ENCODE results near the gene VSIG4. TPM values are rescaled to one million over a fixed set of nuclear protein-coding genes. Genes with fewer than 3 reads are reported as not detected.

Gene VSIG4
- not detected in 2 replicates for total RNA-seq
- total RNA-seq (2013), result 0.37 TPM
- 0.09 and 0.30 TPM in 2 replicates for polyA plus RNA-seq
- polyA minus RNA-seq, result 0.43 TPM in 1 of 2 replicates, not detected in the other

DNA sequence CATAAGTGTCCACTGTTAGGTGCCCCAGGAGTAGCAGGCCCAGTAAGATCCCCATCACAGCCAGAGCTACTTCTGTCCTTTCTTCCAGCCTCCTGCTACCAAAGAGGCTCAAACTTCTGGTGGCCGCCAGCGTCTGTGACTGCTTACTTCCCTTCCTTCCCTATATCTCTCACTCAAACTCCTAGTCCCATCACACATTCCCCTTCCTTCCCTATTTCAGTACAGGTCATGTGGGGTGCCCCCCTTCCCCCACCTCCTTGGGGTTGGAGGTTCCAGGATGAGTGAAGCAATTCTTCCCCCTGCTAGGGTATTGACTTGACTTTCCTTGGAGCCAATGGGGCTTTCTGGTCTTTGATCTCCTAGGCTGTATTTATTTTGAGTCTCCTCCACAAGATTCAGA, at the start of gene VSIG4:
Gene VSIG4, minus strand, starts transcription at position 137 of the 400 bp plus-strand sequence. Its CDS starts 82 bp downstream, at position 55.
- ChIA-PET CTCF (no interaction called here), POLR2A (no interaction called here)
- H3K4me2 ChIP-seq (replicated peaks; ENCODE audit: low read depth, low read length, poor library complexity, severe bottlenecking), result no peak within 1 kb of the TSS
- no peaks in the 10 kb centered on the region for H4K20me1 ChIP-seq (ENCODE audit: control insufficient read depth, insufficient read depth, low read length, poor library complexity, severe bottlenecking)
- no peaks in the 10 kb centered on the region for H3K79me2 ChIP-seq (ENCODE audit: control insufficient read depth, insufficient read depth, low read length)
- Mint-ChIP-seq H3K4me3 (no peak within 1 kb of the TSS), H3K9me3 (ENCODE audit: insufficient read depth) (no peaks in the 10 kb centered on the region), H3K4me1 (peaks cover 9% of the 10 kb centered on the region), H3K27ac (no peak within 1 kb of the TSS), H3K27me3 (no peaks in the 10 kb centered on the region)
- no peaks in the 10 kb centered on the region for H3K36me3 ChIP-seq (replicated peaks in 1 of 2; ENCODE audit: control extremely low read depth in 1 of 2, control insufficient read depth in 1 of 2, extremely low read depth in 1 of 2, insufficient read depth in 2 of 2, low read length in 1 of 2)
- no peaks in the 10 kb centered on the region for H3K27me3 ChIP-seq (replicated peaks in 1 of 4; ENCODE audit: control extremely low read depth in 1 of 4, control insufficient read depth in 3 of 4, insufficient read depth in 4 of 4, low read length in 3 of 4)
- no peak within 1 kb of the TSS for H3K27ac ChIP-seq (ENCODE audit: low read length in 2 of 2)
- TF ChIP-seq EZH2 (IDR thresholded peaks at IDR 0.05; ENCODE audit: borderline replicate concordance, insufficient read depth, low read depth, low read length, poor library complexity, severe bottlenecking) (no peak), CTCF (IDR thresholded peaks at IDR 0.05) (no peak)
- intact Hi-C loops (cut with micrococcal nuclease), result loop anchor here (10.0 kb wide), 1 partner anchor 45 kb away; no protein-coding TSS in a partner anchor
- no peak for DNase-seq
- H2AFZ ChIP-seq (ENCODE audit: insufficient read depth, low read depth, low read length, poor library complexity, severe bottlenecking), result no peak within 1 kb of the TSS
- H3K9me3 ChIP-seq (ENCODE audit: control extremely low read depth in 1 of 3, control insufficient read depth in 2 of 3, insufficient read depth in 1 of 3, low read length in 2 of 3), result no peaks in the 10 kb centered on the region
- no peak for ATAC-seq (ENCODE audit: low read depth)
- H3K9ac ChIP-seq (ENCODE audit: low read length), result no peak within 1 kb of the TSS
- H3K4me1 ChIP-seq (ENCODE audit: control insufficient read depth in 2 of 2, insufficient read depth in 2 of 2, low read length in 2 of 2), result peaks cover 0 to 2% of the 10 kb centered on the region in 2 donors
- WGBS (ENCODE audit: insufficient coverage), result no CpG with 5 or more reads among the region's 2 CpGs
- H3K4me3 ChIP-seq (ENCODE audit: control extremely low read depth in 1 of 5, extremely low read depth in 1 of 5, insufficient read depth in 1 of 5, low read depth in 2 of 5, low read length in 4 of 5), result no peak within 1 kb of the TSS

DNA sequence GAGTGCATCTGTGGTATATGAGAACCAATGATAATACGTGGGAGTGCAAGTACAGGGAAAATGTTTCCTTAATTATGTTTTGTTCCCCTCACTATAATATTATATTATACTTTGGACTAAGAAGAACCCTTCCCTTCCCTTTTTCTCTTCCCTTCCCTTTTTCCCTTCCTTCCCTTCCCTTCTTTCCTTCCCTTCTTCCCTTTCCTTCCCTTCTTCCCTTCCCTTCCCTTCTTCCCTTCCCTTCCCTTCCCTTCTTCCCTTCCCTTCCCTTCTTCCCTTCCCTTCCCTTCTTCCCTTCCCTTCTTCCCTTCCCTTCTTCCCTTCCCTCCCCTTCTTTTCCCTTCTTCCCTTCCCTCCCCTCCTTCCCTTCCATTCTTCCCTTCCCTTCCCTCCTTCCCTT, 36.9 kb upstream of the VSIG4 start:
- ChIA-PET CTCF (no interaction called here), POLR2A (no interaction called here)
- no peaks in the 10 kb centered on the region for H3K9me3 Mint-ChIP-seq (ENCODE audit: insufficient read depth)
- Histone ChIP-seq H3K36me3 (replicated peaks in 1 of 2; ENCODE audit: control extremely low read depth in 1 of 2, control insufficient read depth in 1 of 2, extremely low read depth in 1 of 2, insufficient read depth in 2 of 2, low read length in 1 of 2) (no peaks in the 10 kb centered on the region), H3K27ac (ENCODE audit: low read length in 2 of 2) (no peak overlapping the region), H3K9me3 (ENCODE audit: control extremely low read depth in 1 of 3, control insufficient read depth in 2 of 3, insufficient read depth in 1 of 3, low read length in 2 of 3) (no peaks in the 10 kb centered on the region), H3K79me2 (ENCODE audit: control insufficient read depth, insufficient read depth, low read length) (no peaks in the 10 kb centered on the region), H3K4me3 (ENCODE audit: control extremely low read depth in 1 of 5, extremely low read depth in 1 of 5, insufficient read depth in 1 of 5, low read depth in 2 of 5, low read length in 4 of 5) (no peak overlapping the region), H3K4me1 (ENCODE audit: control insufficient read depth in 2 of 2, insufficient read depth in 2 of 2, low read length in 2 of 2) (peaks cover 11 to 13% of the 10 kb centered on the region in 2 donors), H3K27me3 (replicated peaks in 1 of 4; ENCODE audit: control extremely low read depth in 1 of 4, control insufficient read depth in 3 of 4, insufficient read depth in 4 of 4, low read length in 3 of 4) (no peaks in the 10 kb centered on the region), H2AFZ (ENCODE audit: insufficient read depth, low read depth, low read length, poor library complexity, severe bottlenecking) (no peak overlapping the region), H3K4me2 (replicated peaks; ENCODE audit: low read depth, low read length, poor library complexity, severe bottlenecking) (no peak overlapping the region), H3K9ac (ENCODE audit: low read length) (no peak overlapping the region), H4K20me1 (ENCODE audit: control insufficient read depth, insufficient read depth, low read length, poor library complexity, severe bottlenecking) (no peaks in the 10 kb centered on the region)
- H3K4me3 Mint-ChIP-seq, result no peak overlapping the region
- no peaks in the 10 kb centered on the region for H3K27me3 Mint-ChIP-seq
- no peak for TF ChIP-seq CTCF (IDR thresholded peaks at IDR 0.05)
- TF ChIP-seq EZH2 (IDR thresholded peaks at IDR 0.05; ENCODE audit: borderline replicate concordance, insufficient read depth, low read depth, low read length, poor library complexity, severe bottlenecking), result no peak
- intact Hi-C loops (cut with micrococcal nuclease), result no loop called here
- WGBS (ENCODE audit: insufficient coverage), result no CpG with 5 or more reads among the region's 1 CpG
- no peak for DNase-seq
- H3K4me1 Mint-ChIP-seq, result peaks cover 18% of the 10 kb centered on the region
- no peak for ATAC-seq (ENCODE audit: low read depth)
- H3K27ac Mint-ChIP-seq, result no peak overlapping the region
